Central memory CD8-positive, alpha-beta T cell (primary cell): Measurements from ENCODE around the gene DMGDH.

Experiments used
- ATAC-seq: fragments of 150-1000 bp; cut with Tn5 transposase; replicated peaks from 2 replicates; pipeline ENCODE4 v1.10.0; 2022; ENCODE audit warnings: mild to moderate bottlenecking, moderate FRiP score, moderate number of reproducible peaks; ENCODE audit not compliant: poor library complexity, severe bottlenecking; ENCODE audit errors: extremely low read depth
- DNase-seq, 2 donors: peaks; one replicate each; pipeline ENCODE4 v3.0.0; 2021; ENCODE audit warnings: low spot score in 2 of 2
- H3K27ac Mint-ChIP-seq: one replicate; pipeline ENCODE4 v1.8.0; 2022; ENCODE audit warnings: low read depth, mild to moderate bottlenecking, moderate library complexity, mixed read lengths
- H3K27me3 Mint-ChIP-seq: one replicate; pipeline ENCODE4 v1.8.0; 2022; ENCODE audit warnings: mixed read lengths
- H3K36me3 Mint-ChIP-seq: one replicate; pipeline ENCODE4 v1.8.0; 2022; ENCODE audit warnings: mild to moderate bottlenecking, moderate library complexity, mixed read lengths; ENCODE audit not compliant: insufficient read depth
- H3K4me1 Mint-ChIP-seq: one replicate; pipeline ENCODE4 v1.8.0; 2022; ENCODE audit warnings: mixed read lengths
- H3K4me3 Mint-ChIP-seq: one replicate; pipeline ENCODE4 v1.8.0; 2022; ENCODE audit warnings: mild to moderate bottlenecking, moderate library complexity, mixed read lengths
- H3K9me3 Mint-ChIP-seq: one replicate; pipeline ENCODE4 v1.8.0; 2022; ENCODE audit warnings: mixed read lengths

The DMGDH gene

GRCh38 chr5:79053321-79053720 lies 16.2 kb downstream of the DMGDH start:
- H3K36me3 Mint-ChIP-seq = no peaks in the 10 kb centered on the region
- ATAC-seq = no peak
- H3K4me3 Mint-ChIP-seq = no peak overlapping the region
- peaks cover 26% of the 10 kb centered on the region for H3K27me3 Mint-ChIP-seq
- no peaks in the 10 kb centered on the region for H3K4me1 Mint-ChIP-seq
- no peak overlapping the region for H3K27ac Mint-ChIP-seq
- H3K9me3 Mint-ChIP-seq = no peaks in the 10 kb centered on the region
- no peak for DNase-seq

DNA sequence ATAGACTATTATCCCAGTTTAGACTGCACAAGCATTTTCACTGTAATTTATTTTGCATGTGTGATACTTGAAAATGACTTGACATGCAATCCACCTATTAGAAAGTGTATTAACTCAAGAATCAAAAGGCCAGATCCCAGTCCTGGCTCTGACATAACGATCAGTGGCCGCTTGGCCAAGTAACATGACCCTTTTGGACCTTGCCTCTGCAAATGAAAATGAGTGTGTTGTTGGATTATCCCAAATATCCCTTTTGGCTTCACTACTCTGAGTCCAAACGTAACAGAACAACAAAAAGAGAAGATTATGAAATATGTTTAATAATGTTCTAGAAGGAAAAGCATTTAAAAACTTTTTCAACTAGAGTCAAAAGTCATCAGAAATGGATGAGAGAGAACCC lies 19.0 kb downstream of the DMGDH start:
- Mint-ChIP-seq H3K27me3 (peaks cover 36% of the 10 kb centered on the region), H3K4me3 (no peak overlapping the region), H3K9me3 (no peaks in the 10 kb centered on the region), H3K4me1 (no peaks in the 10 kb centered on the region), H3K27ac (no peak overlapping the region), H3K36me3 (no peaks in the 10 kb centered on the region)
- DNase-seq (no peak), ATAC-seq (no peak)

DNA sequence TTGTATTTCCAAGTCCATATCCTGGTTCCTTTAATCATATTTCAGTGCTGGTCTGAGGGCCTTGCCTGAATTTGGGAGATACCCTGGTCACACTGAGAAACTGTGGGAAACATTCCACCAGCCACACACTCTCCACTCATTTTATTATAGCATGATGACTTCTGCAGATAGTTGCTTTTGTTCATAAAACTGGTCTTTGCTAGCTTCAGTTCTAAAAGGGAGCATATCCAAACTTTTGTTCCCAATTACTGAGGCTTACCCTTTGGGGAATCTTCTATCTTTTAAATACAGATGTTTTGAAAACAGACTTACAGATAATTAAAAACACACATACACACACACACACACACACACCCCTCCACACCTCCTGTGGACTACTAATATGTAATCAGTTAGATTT lies 21.0 kb downstream of the DMGDH start:
- ATAC-seq (no peak), DNase-seq (no peak)
- Mint-ChIP-seq H3K27ac (no peak overlapping the region), H3K36me3 (no peaks in the 10 kb centered on the region), H3K4me1 (no peaks in the 10 kb centered on the region), H3K27me3 (peaks cover 34% of the 10 kb centered on the region), H3K9me3 (no peaks in the 10 kb centered on the region), H3K4me3 (no peak overlapping the region)

DNA sequence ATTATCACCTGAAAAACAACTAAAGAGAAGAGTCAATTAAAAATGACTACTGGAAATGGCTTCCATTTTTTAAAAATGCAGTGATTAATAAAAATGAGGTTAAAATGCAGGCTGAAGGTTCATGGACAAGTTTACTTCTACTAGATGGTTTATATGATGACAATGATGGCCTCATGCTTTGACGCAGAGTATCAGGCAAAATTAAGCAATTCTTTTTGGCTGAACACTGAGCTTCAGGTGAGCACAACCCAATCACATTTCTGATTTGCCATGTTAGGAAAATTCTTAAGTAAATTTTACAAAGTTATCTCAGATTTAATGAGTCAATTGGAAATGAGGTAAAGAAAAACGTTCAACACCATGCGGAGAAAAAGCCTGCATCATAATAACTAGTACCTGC lies 22.3 kb downstream of the DMGDH start:
- H3K36me3 Mint-ChIP-seq = no peaks in the 10 kb centered on the region
- ATAC-seq (no peak), DNase-seq (no peak)
- no peak overlapping the region for H3K4me3 Mint-ChIP-seq
- H3K27me3 Mint-ChIP-seq = peaks cover 34% of the 10 kb centered on the region
- H3K27ac Mint-ChIP-seq = no peak overlapping the region
- no peaks in the 10 kb centered on the region for H3K4me1 Mint-ChIP-seq
- H3K9me3 Mint-ChIP-seq = no peaks in the 10 kb centered on the region

DNA sequence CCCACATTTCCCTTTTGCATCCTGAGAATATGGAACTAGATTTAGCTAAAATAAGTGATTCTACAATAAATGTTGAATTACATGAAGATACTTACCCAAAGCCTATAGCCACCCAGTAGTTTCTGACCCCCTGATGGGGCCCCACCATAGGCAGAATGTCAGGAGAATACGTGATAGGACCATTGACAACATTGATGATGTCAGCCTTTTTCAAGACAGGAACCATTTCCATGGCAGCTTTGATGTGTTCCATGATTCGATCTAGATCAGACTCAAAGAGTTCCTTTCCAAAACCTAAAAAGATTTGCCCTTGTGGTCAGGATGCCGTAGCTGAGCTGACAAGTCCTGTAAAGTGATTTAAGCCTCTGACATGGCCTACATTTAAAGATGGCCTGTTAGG lies 27.3 kb downstream of the DMGDH start:
- H3K4me3 Mint-ChIP-seq = no peak overlapping the region
- H3K4me1 Mint-ChIP-seq = no peaks in the 10 kb centered on the region
- ATAC-seq (no peak), DNase-seq (no peak)
- H3K36me3 Mint-ChIP-seq = no peaks in the 10 kb centered on the region
- peaks cover 17% of the 10 kb centered on the region for H3K27me3 Mint-ChIP-seq
- no peaks in the 10 kb centered on the region for H3K9me3 Mint-ChIP-seq
- no peak overlapping the region for H3K27ac Mint-ChIP-seq

- Mint-ChIP-seq H3K27ac (no peak overlapping the region), H3K27me3 (no peaks in the 10 kb centered on the region), H3K4me1 (no peaks in the 10 kb centered on the region), H3K4me3 (no peak overlapping the region), H3K9me3 (no peaks in the 10 kb centered on the region), H3K36me3 (no peaks in the 10 kb centered on the region)
- no peak for ATAC-seq
- DNase-seq = no peak
Observed at GRCh38 chr5:79036769-79037168, 32.7 kb downstream of the DMGDH start.

- H3K9me3 Mint-ChIP-seq = no peaks in the 10 kb centered on the region
Observed at GRCh38 chr5:79035237-79035636, 34.2 kb downstream of the DMGDH start.

GRCh38 chr5:79032782-79033181 lies 36.7 kb downstream of the DMGDH start:
- Mint-ChIP-seq H3K36me3 (no peaks in the 10 kb centered on the region), H3K4me3 (no peak overlapping the region), H3K4me1 (no peaks in the 10 kb centered on the region), H3K27ac (no peak overlapping the region), H3K9me3 (no peaks in the 10 kb centered on the region), H3K27me3 (peaks cover under 1% of the 10 kb centered on the region)
- DNase-seq (no peak), ATAC-seq (no peak)

More at GRCh38 chr5:79035237-79035636, 34.2 kb downstream of the DMGDH start:
- Mint-ChIP-seq H3K36me3 (no peaks in the 10 kb centered on the region), H3K27me3 (no peaks in the 10 kb centered on the region), H3K27ac (no peak overlapping the region), H3K4me3 (no peak overlapping the region), H3K4me1 (no peaks in the 10 kb centered on the region)
- ATAC-seq = no peak
- DNase-seq = no peak

DNA sequence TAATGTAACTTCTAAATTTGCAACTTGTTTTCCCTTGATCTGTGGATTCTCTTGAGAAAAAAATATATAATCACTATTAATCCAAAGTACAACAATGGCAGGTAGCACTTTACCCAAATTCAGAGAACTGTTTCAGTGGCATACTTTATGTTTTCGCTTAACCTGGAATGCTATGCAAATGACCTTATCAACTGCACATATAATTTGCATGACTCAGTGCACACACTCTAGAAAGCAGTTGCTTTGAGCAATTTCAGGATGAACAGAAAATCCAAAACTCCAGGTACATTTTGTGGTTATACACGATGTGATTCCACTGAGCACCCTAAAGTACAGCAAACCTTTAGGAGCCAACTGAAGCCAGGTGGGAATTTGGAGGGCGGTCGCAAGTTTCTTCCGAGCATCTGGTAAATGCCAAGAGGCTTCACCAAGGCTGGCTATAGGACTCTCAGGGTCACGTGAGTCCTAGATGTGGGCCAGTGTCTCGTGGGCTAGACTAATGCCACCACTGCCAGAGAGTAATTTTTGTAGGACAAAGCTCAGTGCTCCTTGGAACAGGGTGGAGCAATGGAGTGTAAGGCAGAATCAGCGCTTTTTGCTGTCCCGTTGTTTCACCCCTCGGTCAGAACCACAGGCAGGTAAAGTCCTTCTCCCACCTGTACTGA lies 37.3 kb downstream of the DMGDH start:
- ATAC-seq (no peak), DNase-seq (no peak)
- H3K27me3 Mint-ChIP-seq = peaks cover 7% of the 10 kb centered on the region
- no peaks in the 10 kb centered on the region for H3K9me3 Mint-ChIP-seq
- no peaks in the 10 kb centered on the region for H3K4me1 Mint-ChIP-seq
- no peak overlapping the region for H3K4me3 Mint-ChIP-seq
- no peaks in the 10 kb centered on the region for H3K36me3 Mint-ChIP-seq
- H3K27ac Mint-ChIP-seq = no peak overlapping the region

GRCh38 chr5:79031485-79031867 lies 38.0 kb downstream of the DMGDH start:
- no peaks in the 10 kb centered on the region for H3K9me3 Mint-ChIP-seq
- no peaks in the 10 kb centered on the region for H3K36me3 Mint-ChIP-seq
- H3K4me1 Mint-ChIP-seq = no peaks in the 10 kb centered on the region
- ATAC-seq (no peak), DNase-seq (no peak)
- H3K27ac Mint-ChIP-seq = no peak overlapping the region
- no peak overlapping the region for H3K4me3 Mint-ChIP-seq
- H3K27me3 Mint-ChIP-seq = peaks cover 14% of the 10 kb centered on the region

DNA sequence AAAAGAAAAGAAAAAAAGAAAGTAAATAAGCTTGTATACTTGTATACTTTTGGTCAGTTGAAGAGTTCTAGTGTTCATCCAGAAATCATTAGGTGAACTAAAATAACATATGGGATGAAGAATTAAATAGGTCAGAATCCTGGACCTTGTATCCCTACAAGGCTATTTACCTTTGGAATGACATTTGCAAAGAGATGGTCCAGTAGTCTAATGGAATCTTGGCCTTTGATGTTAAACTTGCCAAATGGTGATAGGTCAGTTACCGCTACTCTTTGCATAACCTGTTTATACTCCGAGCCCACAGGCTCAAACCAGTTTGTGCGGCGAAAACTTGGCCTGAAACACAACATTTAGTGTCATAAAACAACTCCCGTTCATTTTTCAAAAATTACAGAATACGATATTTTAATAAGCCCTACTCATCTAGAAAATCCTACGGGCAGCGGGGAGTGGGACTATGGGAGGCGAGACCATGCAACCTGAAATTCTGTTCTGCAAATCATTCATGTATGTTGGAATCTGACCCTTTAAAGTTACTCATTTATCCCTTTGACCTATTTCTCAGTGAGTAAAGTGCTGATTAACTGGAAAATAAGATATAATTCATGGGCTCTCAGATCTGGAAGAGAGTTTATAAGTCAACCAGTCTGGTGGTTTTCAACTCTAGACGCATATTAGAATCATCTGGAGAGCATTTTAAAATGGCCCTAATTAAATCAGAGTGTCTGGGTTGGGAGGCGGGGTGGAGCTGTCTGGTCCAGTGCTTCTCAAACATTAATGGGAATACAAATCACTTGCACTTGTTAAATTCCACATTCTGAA lies 38.6 kb downstream of the DMGDH start:
- DNase-seq (no peak), ATAC-seq (no peak)
- H3K4me1 Mint-ChIP-seq = no peaks in the 10 kb centered on the region
- no peaks in the 10 kb centered on the region for H3K9me3 Mint-ChIP-seq
- no peak overlapping the region for H3K4me3 Mint-ChIP-seq
- H3K36me3 Mint-ChIP-seq = no peaks in the 10 kb centered on the region
- no peak overlapping the region for H3K27ac Mint-ChIP-seq
- peaks cover 20% of the 10 kb centered on the region for H3K27me3 Mint-ChIP-seq

- no peak overlapping the region for H3K27ac Mint-ChIP-seq
- ATAC-seq = no peak
- no peak overlapping the region for H3K4me3 Mint-ChIP-seq
- no peaks in the 10 kb centered on the region for H3K36me3 Mint-ChIP-seq
- peaks cover 17% of the 10 kb centered on the region for H3K4me1 Mint-ChIP-seq
- DNase-seq = peak in 1 of 2 donors; percentile 30
- peaks cover 78% of the 10 kb centered on the region for H3K27me3 Mint-ChIP-seq
- no peaks in the 10 kb centered on the region for H3K9me3 Mint-ChIP-seq
Observed at GRCh38 chr5:79025054-79025472, 44.4 kb downstream of the DMGDH start.

GRCh38 chr5:79023947-79024346 lies 45.5 kb downstream of the DMGDH start:
- Mint-ChIP-seq H3K4me1 (peaks cover 17% of the 10 kb centered on the region), H3K9me3 (no peaks in the 10 kb centered on the region), H3K36me3 (no peaks in the 10 kb centered on the region), H3K27ac (no peak overlapping the region), H3K27me3 (peaks cover 89% of the 10 kb centered on the region), H3K4me3 (no peak overlapping the region)
- no peak for ATAC-seq
- DNase-seq = no peak
